CD8-positive, alpha-beta memory T cell (primary cell): ENCODE data around the gene CTSA. TPM values are rescaled to one million over a fixed set of nuclear protein-coding genes. Genes with fewer than 3 reads are reported as not detected.

Source experiments
- CTCF ChIA-PET: fragments of 350-600 bp; sonication (Branson Sonifier 250); formaldehyde crosslinking; loops from one replicate; lab custom pipeline; 2021; ENCODE audit warnings: antibody characterized with exemption; lab: Charles Lee
- POLR2A ChIA-PET: fragments of 350-600 bp; sonication (Branson Sonifier 250); formaldehyde crosslinking; loops from one replicate; lab custom pipeline; 2021; ENCODE audit warnings: antibody characterized with exemption; lab: Charles Lee
- DNase-seq, 5 donors: peaks; one replicate each; pipeline versions ENCODE4 v3.0.0 to v3.0.0-alpha.2; 2020 to 2022; ENCODE audit warnings: mixed read lengths in 1 of 5
- H3K27ac ChIP-seq: one replicate; pipeline ENCODE4 v1.7.0; 2013; ENCODE audit warnings: low read depth, mild to moderate bottlenecking, low read length, moderate library complexity
- H3K27me3 ChIP-seq: 2 replicates; pipeline ENCODE4 v1.7.0; 2013; ENCODE audit warnings: low read length, mild to moderate bottlenecking; ENCODE audit not compliant: insufficient read depth, poor library complexity, severe bottlenecking
- H3K36me3 ChIP-seq: 2 replicates; pipeline ENCODE4 v1.7.0; 2013; ENCODE audit warnings: mild to moderate bottlenecking, low read length, moderate library complexity; ENCODE audit not compliant: insufficient read depth
- H3K4me1 ChIP-seq: 2 replicates; pipeline ENCODE4 v1.7.0; 2013; ENCODE audit warnings: mild to moderate bottlenecking, low read length, moderate library complexity; ENCODE audit not compliant: insufficient read depth
- H3K4me3 ChIP-seq: 2 replicates; pipeline ENCODE4 v1.7.0; 2013; ENCODE audit warnings: mild to moderate bottlenecking, low read length
- H3K9me3 ChIP-seq: 2 replicates; pipeline ENCODE4 v1.7.0; 2013; ENCODE audit warnings: mild to moderate bottlenecking, low read length
- H3K27ac Mint-ChIP-seq, 8 donors: one replicate each; pipeline ENCODE4 v1.8.0; 2020 to 2021; ENCODE audit warnings: mixed read lengths in 8 of 8, mild to moderate bottlenecking in 6 of 8, inconsistent platforms in 3 of 8, moderate library complexity in 3 of 8
- H3K27me3 Mint-ChIP-seq, 2 donors: one replicate each; pipeline ENCODE4 v1.8.0; 2020 to 2021; ENCODE audit warnings: mixed read lengths in 2 of 2, mild to moderate bottlenecking in 1 of 2, moderate library complexity in 1 of 2
- H3K36me3 Mint-ChIP-seq, 3 donors: one replicate each; pipeline ENCODE4 v1.8.0; 2020 to 2021; ENCODE audit warnings: mixed read lengths in 3 of 3, inconsistent platforms in 1 of 3, mild to moderate bottlenecking in 1 of 3
- H3K4me1 Mint-ChIP-seq, 3 donors: one replicate each; pipeline ENCODE4 v1.8.0; 2020 to 2021; ENCODE audit warnings: mixed read lengths in 3 of 3, inconsistent platforms in 1 of 3, mild to moderate bottlenecking in 1 of 3
- H3K4me3 Mint-ChIP-seq, 7 donors: one replicate each; pipeline ENCODE4 v1.8.0; 2020 to 2021; ENCODE audit warnings: mixed read lengths in 7 of 7, mild to moderate bottlenecking in 6 of 7, moderate library complexity in 4 of 7, inconsistent platforms in 2 of 7
- H3K9me3 Mint-ChIP-seq, 5 donors: one replicate each; pipeline ENCODE4 v1.8.0; 2020 to 2022; ENCODE audit warnings: mixed read lengths in 5 of 5, mild to moderate bottlenecking in 3 of 5, moderate library complexity in 2 of 5, inconsistent platforms in 1 of 5
- polyA plus RNA-seq: library from polyadenylated mRNA; unstranded; fragments of 300-500 nt; fragmentation: Illumina TruSeq; gene quantifications from one replicate; pipeline ENCODE4 v1.2.3, GENCODE V29; 2021
- total RNA-seq, 2 experiments: library from RNA; stranded (reverse); gene quantifications; one replicate each; pipeline ENCODE4 v1.2.3, GENCODE V29; 2021

Gene CTSA
- total and polyA plus RNA-seq, 3 experiments from 2014 or later = 81.1 to 219 (median 82.1) TPM

- DNase-seq = no peak
- H3K9me3 ChIP-seq = no peaks in the 10 kb centered on the region
- peak overlapping the region in 1 of 7 donors; percentile 23 for H3K4me3 Mint-ChIP-seq
- H3K4me3 ChIP-seq = no peak overlapping the region
- no peaks in the 10 kb centered on the region for H3K36me3 ChIP-seq
- ChIA-PET POLR2A (interaction anchor here (3.4 kb wide), 1 partner anchor 25 kb away, joined by 19 read pairs; the partner anchor contains the start of gene PCIF1), CTCF (interaction anchor here (1.1 kb wide), 1 partner anchor 19 kb away, joined by 4 read pairs; no protein-coding TSS in a partner anchor)
- peaks cover 13% of the 10 kb centered on the region for H3K4me1 ChIP-seq
- peak overlapping the region in 1 of 8 donors; percentile 89 for H3K27ac Mint-ChIP-seq
- H3K27me3 Mint-ChIP-seq = peaks cover 4 to 10% of the 10 kb centered on the region in 2 donors
- H3K27ac ChIP-seq = peak overlapping the region; percentile 39
- no peaks in the 10 kb centered on the region for H3K9me3 Mint-ChIP-seq
- no peaks in the 10 kb centered on the region for H3K36me3 Mint-ChIP-seq
- H3K27me3 ChIP-seq = no peaks in the 10 kb centered on the region
- H3K4me1 Mint-ChIP-seq = peaks cover 13 to 20% (median 15%) of the 10 kb centered on the region in 3 donors
Observed at GRCh38 chr20:45909336-45909808, 18.2 kb downstream of the CTSA start.

- H3K4me1 ChIP-seq = peaks cover 13% of the 10 kb centered on the region
- H3K27me3 Mint-ChIP-seq = peaks cover 8 to 14% of the 10 kb centered on the region in 2 donors
- peak overlapping the region in 6 of 8 donors; percentile 25 to 90 (median 78) for H3K27ac Mint-ChIP-seq
- peaks cover 13 to 20% (median 15%) of the 10 kb centered on the region in 3 donors for H3K4me1 Mint-ChIP-seq
- ChIA-PET POLR2A (interaction anchor here (0.6 to 3.4 kb wide), 3 partner anchors 24 to 52 kb away, joined by 3 to 19 read pairs (median 6); partner anchors contain the start of gene PCIF1), CTCF (interaction anchor here (1.1 kb wide), 1 partner anchor 20 kb away, joined by 4 read pairs; no protein-coding TSS in a partner anchor)
- DNase-seq = no peak
- H3K36me3 Mint-ChIP-seq = no peaks in the 10 kb centered on the region
- no peaks in the 10 kb centered on the region for H3K27me3 ChIP-seq
- no peaks in the 10 kb centered on the region for H3K9me3 ChIP-seq
- no peaks in the 10 kb centered on the region for H3K36me3 ChIP-seq
- H3K4me3 ChIP-seq = no peak overlapping the region
- peak overlapping the region; percentile 69 to 92 (median 86) for H3K4me3 Mint-ChIP-seq
- H3K27ac ChIP-seq = peak overlapping the region; percentile 39
- no peaks in the 10 kb centered on the region for H3K9me3 Mint-ChIP-seq
Observed at GRCh38 chr20:45909817-45910669, 18.9 kb downstream of the CTSA start.

DNA sequence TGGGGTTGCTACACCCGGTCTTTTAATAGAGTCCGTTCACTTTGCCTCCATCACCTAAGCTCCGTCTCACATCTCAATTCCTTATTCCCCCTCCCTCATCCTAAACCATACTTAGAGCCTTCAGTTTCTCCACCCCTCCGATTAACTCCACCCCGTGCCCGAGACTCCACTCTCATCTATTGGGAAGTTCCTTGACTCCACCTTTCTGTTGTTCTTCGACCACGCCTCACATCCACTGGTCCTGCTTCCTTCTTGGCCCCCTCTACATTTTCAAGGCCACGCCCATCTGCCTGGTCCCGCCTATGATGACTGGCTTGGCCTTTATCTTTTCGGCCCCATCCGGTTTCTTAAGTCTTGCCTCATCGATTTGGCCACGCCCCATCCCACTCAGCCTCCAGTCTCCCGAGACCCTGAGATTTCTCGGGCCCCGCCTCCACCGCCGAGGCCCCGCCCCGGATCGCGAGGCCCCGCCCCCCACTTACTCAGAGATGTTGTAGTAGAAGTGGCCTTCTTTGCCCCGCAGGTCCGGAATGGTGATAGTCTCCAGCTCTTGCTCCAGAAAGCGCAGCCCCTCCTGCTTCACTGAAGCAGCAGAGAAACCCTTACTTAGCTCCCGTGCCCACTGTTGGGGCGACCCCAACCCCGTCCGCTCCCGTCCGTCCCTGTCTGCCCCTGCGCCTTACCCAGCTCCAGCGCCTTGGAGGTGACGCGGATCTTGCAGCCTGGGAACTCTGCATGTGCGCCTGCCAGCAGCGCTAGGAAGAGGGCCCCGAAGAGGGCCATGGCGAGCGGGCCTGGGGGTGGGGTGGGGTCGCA is 19.7 kb downstream of the CTSA start:
- Mint-ChIP-seq H3K4me3 (peak overlapping the region; percentile 69 to 92 (median 86)), H3K27me3 (peaks cover 9 to 20% of the 10 kb centered on the region in 2 donors), H3K9me3 (no peaks in the 10 kb centered on the region), H3K27ac (peak overlapping the region; percentile 60 to 94 (median 85)), H3K4me1 (peaks cover 13 to 20% (median 15%) of the 10 kb centered on the region in 3 donors), H3K36me3 (no peaks in the 10 kb centered on the region)
- ChIA-PET POLR2A (interaction anchor here (0.6 to 3.4 kb wide), 5 partner anchors 22 to 53 kb away, joined by 3 to 19 read pairs (median 5); partner anchors contain the start of genes PCIF1 and ZSWIM1), CTCF (no interaction called here)
- peak overlapping the region; percentile 81 for H3K4me3 ChIP-seq
- H3K27me3 ChIP-seq = no peaks in the 10 kb centered on the region
- DNase-seq = peak; percentile 82 to 90 (median 85)
- no peaks in the 10 kb centered on the region for H3K9me3 ChIP-seq
- H3K36me3 ChIP-seq = no peaks in the 10 kb centered on the region
- peak overlapping the region; percentile 39 for H3K27ac ChIP-seq
- H3K4me1 ChIP-seq = peaks cover 13% of the 10 kb centered on the region

DNA sequence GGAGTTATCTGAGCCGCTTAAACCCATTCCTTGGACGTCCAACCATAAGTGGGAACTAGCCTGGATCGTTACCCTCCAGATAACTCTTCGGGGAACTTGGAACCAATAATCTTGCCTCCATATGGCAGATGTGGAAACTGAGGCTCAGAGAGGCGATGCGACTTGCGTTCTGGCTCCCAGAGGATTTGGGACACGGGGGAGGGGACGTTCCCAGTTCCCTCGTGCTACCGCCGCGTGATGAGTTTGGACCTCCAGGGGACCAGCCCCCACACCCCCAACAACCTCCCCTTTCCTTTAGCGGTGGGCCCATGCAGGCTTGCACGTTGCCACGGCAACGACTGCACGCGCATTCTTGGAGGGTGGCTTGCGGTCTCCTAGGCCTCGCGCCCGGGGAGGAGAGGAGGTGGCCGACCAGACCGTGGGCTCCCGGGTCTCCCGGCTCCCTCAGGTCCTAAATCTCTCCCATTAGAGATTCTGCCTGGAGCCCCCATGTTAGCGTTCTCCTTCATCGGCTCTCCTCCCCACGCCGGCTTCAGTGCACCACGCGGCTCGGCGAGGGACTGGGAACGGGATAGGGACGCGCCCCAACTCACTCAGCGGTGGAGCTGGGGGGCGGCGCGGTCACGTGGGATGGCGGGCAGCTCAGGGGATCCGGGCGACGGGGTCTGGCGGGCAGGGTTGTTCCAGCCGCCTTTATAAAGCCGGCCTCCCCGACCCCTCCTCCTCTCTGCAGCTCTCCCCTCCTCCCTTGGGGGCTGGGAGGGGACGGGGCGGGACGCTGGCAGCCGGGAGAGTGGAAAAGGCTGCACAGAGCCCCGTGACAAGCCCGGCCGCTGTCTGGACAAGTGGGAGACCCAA is 20.6 kb downstream of the CTSA start, which contains the start of gene PLTP:
PLTP (minus strand) TSS at position 670 of the 858 bp plus-strand sequence. CDS start 703 bp downstream, outside the sequence.
- Mint-ChIP-seq H3K27ac (peak within 1 kb of the TSS; percentile 29 to 94 (median 84)), H3K4me1 (peaks cover 13 to 20% (median 15%) of the 10 kb centered on the region in 3 donors), H3K36me3 (no peaks in the 10 kb centered on the region), H3K4me3 (peak within 1 kb of the TSS; percentile 69 to 92 (median 86)), H3K27me3 (peaks cover 15 to 24% of the 10 kb centered on the region in 2 donors), H3K9me3 (no peaks in the 10 kb centered on the region)
- Histone ChIP-seq H3K27ac (peak within 1 kb of the TSS; percentile 39), H3K4me3 (peak within 1 kb of the TSS; percentile 81), H3K9me3 (no peaks in the 10 kb centered on the region), H3K36me3 (no peaks in the 10 kb centered on the region), H3K27me3 (no peaks in the 10 kb centered on the region), H3K4me1 (peaks cover 13% of the 10 kb centered on the region)
- DNase-seq = peak in 4 of 5 donors; percentile 39 to 76 (median 50)
- CTCF ChIA-PET = interaction anchor here (0.7 to 1.2 kb wide), 2 partner anchors 10 to 22 kb away, joined by 3 read pairs; no protein-coding TSS in a partner anchor
- POLR2A ChIA-PET = interaction anchor here (3.4 kb wide), 1 partner anchor 23 kb away, joined by 19 read pairs; the partner anchor contains the start of gene PCIF1

GRCh38 chr20:45912344-45912682 is 21.2 kb downstream of the CTSA start:
- Mint-ChIP-seq H3K27ac (no peak overlapping the region), H3K9me3 (no peaks in the 10 kb centered on the region), H3K4me3 (peak overlapping the region; percentile 29 to 91 (median 59)), H3K4me1 (peaks cover 13 to 20% (median 15%) of the 10 kb centered on the region in 3 donors), H3K36me3 (no peaks in the 10 kb centered on the region), H3K27me3 (peaks cover 18 to 24% of the 10 kb centered on the region in 2 donors)
- peaks cover 13% of the 10 kb centered on the region for H3K4me1 ChIP-seq
- H3K4me3 ChIP-seq = no peak overlapping the region
- DNase-seq = no peak
- H3K36me3 ChIP-seq = no peaks in the 10 kb centered on the region
- CTCF ChIA-PET = interaction anchor here (0.7 to 1.2 kb wide), 2 partner anchors 10 to 21 kb away, joined by 3 read pairs; no protein-coding TSS in a partner anchor
- no peak overlapping the region for H3K27ac ChIP-seq
- no peaks in the 10 kb centered on the region for H3K27me3 ChIP-seq
- no peaks in the 10 kb centered on the region for H3K9me3 ChIP-seq
- POLR2A ChIA-PET = no interaction called here

DNA sequence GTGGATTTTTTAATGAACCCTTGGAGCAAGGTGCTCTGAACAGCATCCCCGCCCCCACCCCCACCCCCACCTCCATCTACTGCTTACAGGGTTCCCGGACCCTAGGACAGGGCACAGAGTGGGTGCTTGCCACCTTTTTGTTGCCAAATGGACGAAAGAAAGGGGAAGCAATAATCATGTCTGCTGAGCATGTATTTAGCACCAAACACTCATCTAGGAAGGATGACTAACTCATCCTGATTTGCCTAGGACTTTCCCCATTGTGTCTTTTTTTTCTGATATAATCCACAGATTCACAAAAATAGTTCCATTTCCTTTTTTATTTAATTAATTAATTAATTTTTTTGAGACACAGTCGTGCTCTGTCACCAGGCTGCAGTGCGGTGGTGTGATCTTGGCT is 22.0 kb downstream of the CTSA start:
- H3K9me3 ChIP-seq = no peaks in the 10 kb centered on the region
- peak overlapping the region in 4 of 7 donors; percentile 31 to 59 (median 36) for H3K4me3 Mint-ChIP-seq
- H3K9me3 Mint-ChIP-seq = no peaks in the 10 kb centered on the region
- no peaks in the 10 kb centered on the region for H3K36me3 Mint-ChIP-seq
- no peak overlapping the region for H3K4me3 ChIP-seq
- ChIA-PET CTCF (no interaction called here), POLR2A (no interaction called here)
- H3K36me3 ChIP-seq = no peaks in the 10 kb centered on the region
- DNase-seq = no peak
- no peak overlapping the region for H3K27ac Mint-ChIP-seq
- no peaks in the 10 kb centered on the region for H3K27me3 ChIP-seq
- no peak overlapping the region for H3K27ac ChIP-seq
- peaks cover 13% of the 10 kb centered on the region for H3K4me1 ChIP-seq
- peaks cover 21 to 24% of the 10 kb centered on the region in 2 donors for H3K27me3 Mint-ChIP-seq
- H3K4me1 Mint-ChIP-seq = peaks cover 13 to 20% (median 15%) of the 10 kb centered on the region in 3 donors

- DNase-seq = no peak
- Histone ChIP-seq H3K27me3 (no peaks in the 10 kb centered on the region), H3K9me3 (no peaks in the 10 kb centered on the region), H3K4me1 (no peaks in the 10 kb centered on the region), H3K27ac (no peak overlapping the region), H3K36me3 (no peaks in the 10 kb centered on the region), H3K4me3 (no peak overlapping the region)
- H3K36me3 Mint-ChIP-seq = peaks cover 0 to 3% (median 0%) of the 10 kb centered on the region in 3 donors
- POLR2A ChIA-PET = no interaction called here
- no peak overlapping the region for H3K4me3 Mint-ChIP-seq
- no peaks in the 10 kb centered on the region for H3K4me1 Mint-ChIP-seq
- CTCF ChIA-PET = no interaction called here
- peaks cover 24 to 44% of the 10 kb centered on the region in 2 donors for H3K27me3 Mint-ChIP-seq
- no peaks in the 10 kb centered on the region for H3K9me3 Mint-ChIP-seq
- no peak overlapping the region for H3K27ac Mint-ChIP-seq
Observed at GRCh38 chr20:45917790-45918141, 26.6 kb downstream of the CTSA start.
